K562 (cell line): ENCODE results near the gene NR1D1. TPM values are rescaled to one million over a fixed set of nuclear protein-coding genes. Genes with fewer than 3 reads are reported as not detected.

ENCODE experiments used
- CREM ChIP-seq: IDR thresholded peaks from 2 replicates; pipeline ENCODE4 v1.6.1; 2014; ENCODE audit warnings: antibody characterized with exemption, low read depth
- DPF2 ChIP-seq: fragments of 450-650 bp; IDR thresholded peaks from 2 replicates; pipeline ENCODE4 v1.6.1; 2016
- HDAC2 ChIP-seq: fragments of 450-650 bp; IDR thresholded peaks from 2 replicates; pipeline ENCODE4 v1.6.1; 2016; ENCODE audit warnings: mild to moderate bottlenecking
- HDGF ChIP-seq: fragments of 450-650 bp; IDR thresholded peaks from 2 replicates; pipeline ENCODE4 v1.6.1; 2016
- HLTF ChIP-seq: fragments of 450-650 bp; IDR thresholded peaks from 2 replicates; pipeline ENCODE4 v1.6.1; 2016
- KAT7 ChIP-seq: sonication (generic); formaldehyde crosslinking; IDR thresholded peaks from 2 replicates; pipeline ENCODE4 v1.8.0; 2022; ENCODE audit warnings: missing genetic modification reagents, mild to moderate bottlenecking, borderline replicate concordance
- KDM1A ChIP-seq, 2 experiments: fragments of 450-650 bp; IDR thresholded peaks; 2 replicates each; pipeline ENCODE4 v1.6.1; 2016; ENCODE audit warnings: mild to moderate bottlenecking in 2 of 2
- MEF2D ChIP-seq: conservative IDR thresholded peaks from 2 replicates; pipeline ENCODE4 v1.6.1; 2016; ENCODE audit warnings: low read depth, missing genetic modification characterization, missing compliant biosample characterization
- MEIS2 ChIP-seq: fragments of 450-650 bp; IDR thresholded peaks from 2 replicates; pipeline ENCODE4 v1.6.1; 2014; ENCODE audit warnings: mild to moderate bottlenecking; ENCODE audit not compliant: partially characterized antibody
- NCOA4 ChIP-seq: fragments of 450-650 bp; IDR thresholded peaks from 2 replicates; pipeline ENCODE4 v1.6.1; 2018; ENCODE audit warnings: mild to moderate bottlenecking; ENCODE audit not compliant: partially characterized antibody
- POLR2A ChIP-seq: fragments of 450-650 bp; conservative IDR thresholded peaks from 2 replicates; pipeline ENCODE4 v1.6.1; 2016
- RCOR1 ChIP-seq, 2 experiments: IDR thresholded peaks; 2 replicates each; pipeline ENCODE4 v1.6.1; 2012; ENCODE audit warnings: low read depth in 2 of 2, low read length in 2 of 2, borderline replicate concordance in 1 of 2, improper control_type of control experiment in 1 of 2
- SUPT5H ChIP-seq: fragments of 450-650 bp; IDR thresholded peaks from 2 replicates; pipeline ENCODE4 v1.6.1; 2016
- TAL1 ChIP-seq: fragments of 450-650 bp; IDR thresholded peaks from 2 replicates; pipeline ENCODE4 v1.6.1; 2016; ENCODE audit warnings: mild to moderate bottlenecking
- ZNF263 ChIP-seq: sonication (generic); formaldehyde crosslinking; IDR thresholded peaks from 2 replicates; pipeline ENCODE4 v1.8.0; 2022; ENCODE audit warnings: mild to moderate bottlenecking, missing genetic modification reagents, borderline replicate concordance
- ZNF408 ChIP-seq: fragments of 250-450 bp; sonication (Bioruptor Pico); IDR thresholded peaks from 2 replicates; pipeline ENCODE4 v1.4.0; 2020; ENCODE audit warnings: low read depth, mild to moderate bottlenecking, moderate library complexity
- ZSCAN32 ChIP-seq: fragments of 450-650 bp; formaldehyde crosslinking; IDR thresholded peaks from 2 replicates; pipeline ENCODE4 v1.4.0; 2020; ENCODE audit warnings: mild to moderate bottlenecking, moderate library complexity
- polyA plus RNA-seq, 8 experiments: library from polyadenylated mRNA; depleted of rRNA in 4 of 8; stranded (reverse) in 5 of 8; unstranded in 3 of 8; fragments of >200 nt; fragmentation: Nextera tagmentation in 2 of 8; fragmentation: Illumina TruSeq in 1 of 8; extraction: Ambion mirVana in 2 of 8; extraction: Trizol in 1 of 8; gene quantifications; 2 replicates each; pipeline versions ENCODE4 v1.2.1 to v1.2.3, GENCODE V29; 2011 to 2014; ENCODE audit warnings: inconsistent platforms in 1 of 8, missing spikeins in 1 of 8
- total RNA-seq, 7 experiments: library from RNA; depleted of rRNA in 6 of 7; stranded (reverse); fragments of >200 nt in 6 of 7; fragmentation: Illumina TruSeq in 2 of 7; extraction: Trizol in 2 of 7; gene quantifications; 2 replicates each; pipeline versions ENCODE4 v1.2.1 to v1.2.3, GENCODE V29; 2011 to 2021; ENCODE audit warnings: low replicate concordance in 1 of 7
- TF ChIP-seq, protein P1 (sequence below): fragments of 250-450 bp; sonication (Bioruptor Pico); IDR thresholded peaks from 2 replicates; pipeline ENCODE4 v1.5.0; 2020; ENCODE audit warnings: mild to moderate bottlenecking
- TF ChIP-seq, protein P2 (sequence below): sonication (generic); formaldehyde crosslinking; IDR thresholded peaks from 2 replicates; pipeline ENCODE4 v1.9.0; 2022; ENCODE audit warnings: mild to moderate bottlenecking, missing genetic modification reagents
- TF ChIP-seq, protein P3 (sequence below): sonication (generic); formaldehyde crosslinking; IDR thresholded peaks from 2 replicates; pipeline ENCODE4 v1.8.1; 2022; ENCODE audit warnings: missing genetic modification reagents
- TF ChIP-seq, protein P4 (sequence below): sonication (generic); formaldehyde crosslinking; IDR thresholded peaks from 2 replicates; pipeline ENCODE4 v1.9.0; 2022; ENCODE audit warnings: mild to moderate bottlenecking, missing genetic modification reagents
- TF ChIP-seq, protein P5 (sequence below): fragments of 450-650 bp; formaldehyde crosslinking; IDR thresholded peaks from 2 replicates; pipeline ENCODE4 v1.4.0; 2022; ENCODE audit warnings: missing genetic modification characterization
- TF ChIP-seq, protein P6 (sequence below): IDR thresholded peaks from 2 replicates; pipeline ENCODE4 v1.6.1; 2016; ENCODE audit warnings: missing genetic modification characterization, missing compliant biosample characterization

NR1D1 gene
- total and polyA plus RNA-seq, 9 of the 15 experiments (the other 6 are each of a cell fraction or from before 2014, with no cell fraction given): 0.25 to 7.7 (median 0.65) TPM

DNA sequence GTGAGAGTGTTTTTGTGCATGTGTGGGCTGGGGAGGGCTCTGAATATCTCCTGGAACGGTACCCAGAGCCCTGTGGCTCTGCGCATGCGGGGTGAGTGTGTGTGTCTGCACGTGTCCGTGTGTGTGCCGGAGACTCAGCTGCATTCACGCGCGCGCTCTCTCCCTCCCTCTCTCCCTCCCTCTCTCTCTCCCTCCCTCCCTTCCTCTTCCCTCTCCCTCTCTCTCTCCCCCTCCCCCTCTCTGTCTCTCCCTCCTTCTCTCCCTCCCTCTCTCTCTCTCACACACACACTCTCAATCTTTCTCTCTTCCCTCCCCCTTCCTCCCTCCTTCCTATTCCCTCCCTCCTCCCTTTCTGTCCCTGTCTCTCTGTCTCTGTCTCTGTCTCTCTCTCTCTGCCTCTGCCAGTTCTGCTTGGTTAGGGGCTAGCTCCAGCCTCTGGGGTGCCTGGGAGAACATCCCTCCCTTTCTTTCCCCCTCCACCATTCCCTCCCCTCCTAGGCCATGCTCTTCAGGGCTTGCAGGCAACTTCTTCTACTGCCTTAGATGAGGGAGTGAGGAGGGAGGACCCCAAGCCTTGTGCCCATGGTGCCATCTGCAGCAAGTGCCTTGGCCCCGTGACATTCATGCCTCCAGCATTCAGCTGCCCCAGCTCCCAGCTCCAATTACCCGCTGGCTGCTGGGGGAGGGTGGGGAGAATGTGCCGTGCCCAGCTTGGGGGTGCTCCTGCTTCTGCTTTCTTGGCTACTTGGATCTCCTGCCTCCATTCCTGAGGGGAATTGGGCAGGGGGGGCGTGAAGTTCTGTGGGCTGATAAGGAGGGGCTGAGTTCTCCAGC, 31.3 kb downstream of the NR1D1 start (continued):
- TF ChIP-seq ZNF408 (CRISPR knock-in tag) (no peak), NCOA4 (peak; percentile 63), HDAC2 (peak; percentile 84), KDM1A (IDR thresholded peaks at IDR 0.05) (peak in 1 of 2 experiments; percentile 99; a peak in 2 of 4 replicates), ZNF263 (CRISPR knock-in tag) (peak; percentile 58; the same call in 1 of the 2 replicates), RCOR1 (IDR thresholded peaks at IDR 0.05; ENCODE audit: borderline replicate concordance in 1 of 2, low read depth in 2 of 2, low read length in 2 of 2) (peak in 1 of 2 experiments; percentile 51; a peak in 1 of 4 replicates), MEIS2 (peak; percentile 57), DPF2 (peak; percentile 85), HDGF (peak; percentile 86; the same call in 1 of the 2 replicates), POLR2A (peak; percentile 43; the same call in 1 of the 2 replicates), MEF2D (0 out of 2 replicates have a peak, but pooled peaks have one; percentile 52), SUPT5H (0 out of 2 replicates have a peak, but pooled peaks have one; percentile 19), ZSCAN32 (CRISPR knock-in tag) (no peak), HLTF (peak; percentile 94), TAL1 (peak; percentile 10; the same call in 1 of the 2 replicates), KAT7 (CRISPR knock-in tag) (no peak), CREM (peak; percentile 63)
- TF ChIP-seq, protein P1, sequence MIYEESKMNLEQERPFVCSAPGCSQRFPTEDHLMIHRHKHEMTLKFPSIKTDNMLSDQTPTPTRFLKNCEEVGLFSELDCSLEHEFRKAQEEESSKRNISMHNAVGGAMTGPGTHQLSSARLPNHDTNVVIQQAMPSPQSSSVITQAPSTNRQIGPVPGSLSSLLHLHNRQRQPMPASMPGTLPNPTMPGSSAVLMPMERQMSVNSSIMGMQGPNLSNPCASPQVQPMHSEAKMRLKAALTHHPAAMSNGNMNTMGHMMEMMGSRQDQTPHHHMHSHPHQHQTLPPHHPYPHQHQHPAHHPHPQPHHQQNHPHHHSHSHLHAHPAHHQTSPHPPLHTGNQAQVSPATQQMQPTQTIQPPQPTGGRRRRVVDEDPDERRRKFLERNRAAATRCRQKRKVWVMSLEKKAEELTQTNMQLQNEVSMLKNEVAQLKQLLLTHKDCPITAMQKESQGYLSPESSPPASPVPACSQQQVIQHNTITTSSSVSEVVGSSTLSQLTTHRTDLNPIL: no peak
- TF ChIP-seq, protein P2, sequence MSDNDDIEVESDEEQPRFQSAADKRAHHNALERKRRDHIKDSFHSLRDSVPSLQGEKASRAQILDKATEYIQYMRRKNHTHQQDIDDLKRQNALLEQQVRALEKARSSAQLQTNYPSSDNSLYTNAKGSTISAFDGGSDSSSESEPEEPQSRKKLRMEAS (CRISPR knock-in tag): peak; percentile 82
- TF ChIP-seq, protein P3, sequence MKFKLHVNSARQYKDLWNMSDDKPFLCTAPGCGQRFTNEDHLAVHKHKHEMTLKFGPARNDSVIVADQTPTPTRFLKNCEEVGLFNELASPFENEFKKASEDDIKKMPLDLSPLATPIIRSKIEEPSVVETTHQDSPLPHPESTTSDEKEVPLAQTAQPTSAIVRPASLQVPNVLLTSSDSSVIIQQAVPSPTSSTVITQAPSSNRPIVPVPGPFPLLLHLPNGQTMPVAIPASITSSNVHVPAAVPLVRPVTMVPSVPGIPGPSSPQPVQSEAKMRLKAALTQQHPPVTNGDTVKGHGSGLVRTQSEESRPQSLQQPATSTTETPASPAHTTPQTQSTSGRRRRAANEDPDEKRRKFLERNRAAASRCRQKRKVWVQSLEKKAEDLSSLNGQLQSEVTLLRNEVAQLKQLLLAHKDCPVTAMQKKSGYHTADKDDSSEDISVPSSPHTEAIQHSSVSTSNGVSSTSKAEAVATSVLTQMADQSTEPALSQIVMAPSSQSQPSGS: no peak
- TF ChIP-seq, protein P4, sequence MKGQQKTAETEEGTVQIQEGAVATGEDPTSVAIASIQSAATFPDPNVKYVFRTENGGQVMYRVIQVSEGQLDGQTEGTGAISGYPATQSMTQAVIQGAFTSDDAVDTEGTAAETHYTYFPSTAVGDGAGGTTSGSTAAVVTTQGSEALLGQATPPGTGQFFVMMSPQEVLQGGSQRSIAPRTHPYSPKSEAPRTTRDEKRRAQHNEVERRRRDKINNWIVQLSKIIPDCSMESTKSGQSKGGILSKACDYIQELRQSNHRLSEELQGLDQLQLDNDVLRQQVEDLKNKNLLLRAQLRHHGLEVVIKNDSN: peak; percentile 77
- TF ChIP-seq, protein P5, sequence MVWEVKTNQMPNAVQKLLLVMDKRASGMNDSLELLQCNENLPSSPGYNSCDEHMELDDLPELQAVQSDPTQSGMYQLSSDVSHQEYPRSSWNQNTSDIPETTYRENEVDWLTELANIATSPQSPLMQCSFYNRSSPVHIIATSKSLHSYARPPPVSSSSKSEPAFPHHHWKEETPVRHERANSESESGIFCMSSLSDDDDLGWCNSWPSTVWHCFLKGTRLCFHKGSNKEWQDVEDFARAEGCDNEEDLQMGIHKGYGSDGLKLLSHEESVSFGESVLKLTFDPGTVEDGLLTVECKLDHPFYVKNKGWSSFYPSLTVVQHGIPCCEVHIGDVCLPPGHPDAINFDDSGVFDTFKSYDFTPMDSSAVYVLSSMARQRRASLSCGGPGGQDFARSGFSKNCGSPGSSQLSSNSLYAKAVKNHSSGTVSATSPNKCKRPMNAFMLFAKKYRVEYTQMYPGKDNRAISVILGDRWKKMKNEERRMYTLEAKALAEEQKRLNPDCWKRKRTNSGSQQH (CRISPR knock-in tag): peak; percentile 72; the same call in 1 of the 2 replicates
- TF ChIP-seq, protein P6, sequence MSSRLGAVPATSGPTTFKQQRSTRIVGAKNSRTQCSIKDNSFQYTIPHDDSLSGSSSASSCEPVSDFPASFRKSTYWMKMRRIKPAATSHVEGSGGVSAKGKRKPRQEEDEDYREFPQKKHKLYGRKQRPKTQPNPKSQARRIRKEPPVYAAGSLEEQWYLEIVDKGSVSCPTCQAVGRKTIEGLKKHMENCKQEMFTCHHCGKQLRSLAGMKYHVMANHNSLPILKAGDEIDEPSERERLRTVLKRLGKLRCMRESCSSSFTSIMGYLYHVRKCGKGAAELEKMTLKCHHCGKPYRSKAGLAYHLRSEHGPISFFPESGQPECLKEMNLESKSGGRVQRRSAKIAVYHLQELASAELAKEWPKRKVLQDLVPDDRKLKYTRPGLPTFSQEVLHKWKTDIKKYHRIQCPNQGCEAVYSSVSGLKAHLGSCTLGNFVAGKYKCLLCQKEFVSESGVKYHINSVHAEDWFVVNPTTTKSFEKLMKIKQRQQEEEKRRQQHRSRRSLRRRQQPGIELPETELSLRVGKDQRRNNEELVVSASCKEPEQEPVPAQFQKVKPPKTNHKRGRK (tag): peak; percentile 44
